Measurements from ENCODE around the gene LENG9. TPM values are rescaled to one million over a fixed set of nuclear protein-coding genes. Genes with fewer than 3 reads are reported as not detected.
"Not testable (repeated sequence)": the region's sequence is repeated elsewhere in the genome, so short reads cannot be mapped to it uniquely, and the experiment has no call there.

LENG9 gene
- total RNA-seq, 2 donors from 2014 or later: 2.5 to 5.8 TPM

- H3K27ac Mint-ChIP-seq: peak overlapping the region in 1 of 2 donors; percentile 77
- peaks cover 34 to 40% of the 10 kb centered on the region in 2 donors for H3K36me3 Mint-ChIP-seq
- H3K9me3 Mint-ChIP-seq: no peaks in the 10 kb centered on the region
Observed at GRCh38 chr19:54454781-54455675, 8.6 kb downstream of the LENG9 start.

GRCh38 chr19:54453921-54454780 lies 9.4 kb downstream of the LENG9 start:
- no peaks in the 10 kb centered on the region for H3K9me3 Mint-ChIP-seq
- no peak overlapping the region for H3K27ac Mint-ChIP-seq
- DNase-seq (ENCODE audit: low spot score in 2 of 2) (no peak), ATAC-seq (no peak)
- H3K36me3 Mint-ChIP-seq: peaks cover 36 to 38% of the 10 kb centered on the region in 2 donors

More at GRCh38 chr19:54454781-54455675, 8.6 kb downstream of the LENG9 start:
- ATAC-seq (no peak), DNase-seq (ENCODE audit: low spot score in 2 of 2) (no peak)

GRCh38 chr19:54452626-54453025 lies 11.0 kb downstream of the LENG9 start:
- Mint-ChIP-seq H3K9me3 (no peaks in the 10 kb centered on the region), H3K27ac (no peak overlapping the region), H3K36me3 (peaks cover 34 to 53% of the 10 kb centered on the region in 2 donors)
- DNase-seq (ENCODE audit: low spot score in 2 of 2): no peak
- ATAC-seq: no peak

GRCh38 chr19:54451997-54452396 lies 11.6 kb downstream of the LENG9 start:
- H3K27ac Mint-ChIP-seq: peak overlapping the region in 1 of 2 donors; percentile 36
- H3K36me3 Mint-ChIP-seq: peaks cover 34 to 54% of the 10 kb centered on the region in 2 donors
- H3K9me3 Mint-ChIP-seq: no peaks in the 10 kb centered on the region
- ATAC-seq (no peak), DNase-seq (ENCODE audit: low spot score in 2 of 2) (no peak)

GRCh38 chr19:54451331-54451871 lies 12.2 kb downstream of the LENG9 start:
- no peak for DNase-seq (ENCODE audit: low spot score in 2 of 2)
- ATAC-seq: no peak
- no peaks in the 10 kb centered on the region for H3K9me3 Mint-ChIP-seq
- H3K27ac Mint-ChIP-seq: peak overlapping the region; percentile 98 to 99
- H3K36me3 Mint-ChIP-seq: peaks cover 34 to 54% of the 10 kb centered on the region in 2 donors

GRCh38 chr19:54449701-54450069 lies 13.9 kb downstream of the LENG9 start:
- ATAC-seq: no peak
- H3K9me3 Mint-ChIP-seq: no peaks in the 10 kb centered on the region
- H3K36me3 Mint-ChIP-seq: peaks cover 30 to 49% of the 10 kb centered on the region in 2 donors
- DNase-seq (ENCODE audit: low spot score in 2 of 2): no peak
- H3K27ac Mint-ChIP-seq: peak overlapping the region; percentile 98 to 99

GRCh38 chr19:54448774-54449700 lies 14.5 kb downstream of the LENG9 start, which contains the start of gene LENG8:
Gene LENG8, plus strand, starts transcription at chr19:54449199. Its CDS starts 2,146 bp downstream, at chr19:54451345.
- H3K36me3 Mint-ChIP-seq: peaks cover 30 to 49% of the 10 kb centered on the region in 2 donors
- H3K27ac Mint-ChIP-seq: peak within 1 kb of the TSS; percentile 98 to 100
- DNase-seq (ENCODE audit: low spot score in 2 of 2) (peak; percentile 94 to 99), ATAC-seq (peak; percentile 94 to 95)
- H3K9me3 Mint-ChIP-seq: no peaks in the 10 kb centered on the region

- H3K9me3 Mint-ChIP-seq: no peaks in the 10 kb centered on the region
- ATAC-seq: peak; percentile 30 to 52
- H3K27ac Mint-ChIP-seq: peak overlapping the region; percentile 98 to 100
- H3K36me3 Mint-ChIP-seq: peaks cover 33 to 46% of the 10 kb centered on the region in 2 donors
- DNase-seq (ENCODE audit: low spot score in 2 of 2): peak in 1 of 2 donors; percentile 69
Observed at GRCh38 chr19:54448040-54448773, 15.4 kb downstream of the LENG9 start.

- peaks cover 34 to 35% of the 10 kb centered on the region in 2 donors for H3K36me3 Mint-ChIP-seq
- not testable (repeated sequence) for ATAC-seq; H3K9me3 Mint-ChIP-seq; H3K27ac Mint-ChIP-seq; DNase-seq (ENCODE audit: low spot score in 2 of 2)
Observed at GRCh38 chr19:54446349-54446748, 17.2 kb downstream of the LENG9 start.

- Mint-ChIP-seq H3K36me3 (peaks cover 18 to 19% of the 10 kb centered on the region in 2 donors), H3K9me3 (no peaks in the 10 kb centered on the region), H3K27ac (no peak overlapping the region)
- DNase-seq (ENCODE audit: low spot score in 2 of 2): no peak
- no peak for ATAC-seq
Observed at GRCh38 chr19:54444737-54445136, 18.8 kb downstream of the LENG9 start.

- Mint-ChIP-seq H3K27ac (no peak overlapping the region), H3K9me3 (no peaks in the 10 kb centered on the region), H3K36me3 (peaks cover 0 to 6% of the 10 kb centered on the region in 2 donors)
- ATAC-seq (no peak), DNase-seq (ENCODE audit: low spot score in 2 of 2) (no peak)
Observed at GRCh38 chr19:54440641-54441040, 22.9 kb downstream of the LENG9 start.

GRCh38 chr19:54439174-54439851 lies 24.3 kb downstream of the LENG9 start:
- ATAC-seq (peak in 1 of 2 donors; percentile 62), DNase-seq (ENCODE audit: low spot score in 2 of 2) (no peak)
- Mint-ChIP-seq H3K36me3 (peaks cover 0 to 6% of the 10 kb centered on the region in 2 donors), H3K27ac (no peak overlapping the region), H3K9me3 (no peaks in the 10 kb centered on the region)

GRCh38 chr19:54436628-54437252 lies 26.8 kb downstream of the LENG9 start:
- ATAC-seq (no peak), DNase-seq (ENCODE audit: low spot score in 2 of 2) (no peak)
- no peaks in the 10 kb centered on the region for H3K36me3 Mint-ChIP-seq
- H3K27ac Mint-ChIP-seq: no peak overlapping the region
- no peaks in the 10 kb centered on the region for H3K9me3 Mint-ChIP-seq

GRCh38 chr19:54436031-54436523 lies 27.5 kb downstream of the LENG9 start:
- H3K36me3 Mint-ChIP-seq: no peaks in the 10 kb centered on the region
- no peaks in the 10 kb centered on the region for H3K9me3 Mint-ChIP-seq
- DNase-seq (ENCODE audit: low spot score in 2 of 2) (no peak), ATAC-seq (no peak)
- no peak overlapping the region for H3K27ac Mint-ChIP-seq
